H1 (cell line): ENCODE results near the gene RAB11A. TPM values are rescaled to one million over a fixed set of nuclear protein-coding genes. Genes with fewer than 3 reads are reported as not detected.
A peak's percentile ranks its signal among the peaks of the same experiment; 100 is the strongest.

ENCODE experiments used
- CTCF ChIA-PET: fragments of 300-600 bp; sonication (Branson Sonifier 250); formaldehyde crosslinking; loops from one replicate; lab custom pipeline; 2021; ENCODE audit not compliant: partially characterized antibody; lab: Charles Lee
- POLR2A ChIA-PET: fragments of 300-600 bp; sonication (Branson Sonifier 250); formaldehyde crosslinking; loops from one replicate; lab custom pipeline; 2021; ENCODE audit warnings: inconsistent platforms; ENCODE audit not compliant: partially characterized antibody; lab: Charles Lee
- DNase-seq, 2 experiments: peaks; one replicate each; pipeline versions ENCODE4 v3.0.0 to v3.0.0-alpha.2; 2010 to 2022; ENCODE audit warnings: low spot score in 2 of 2, low read depth in 1 of 2, mixed read lengths in 1 of 2
- FAIRE-seq: peaks from 2 replicates; lab custom pipeline; 2011; peaks lifted over from hg19 to GRCh38; lab: Jason Lieb, UNC
- H2AFZ ChIP-seq: 2 replicates; pipeline ENCODE4 v1.8.1; 2012; ENCODE audit warnings: low read length, inconsistent platforms
- H2AK5ac ChIP-seq: 2 replicates; pipeline ENCODE4 v1.6.1; 2013; ENCODE audit warnings: low read depth, low read length
- H2BK120ac ChIP-seq: replicated peaks from 2 replicates; pipeline ENCODE3; 2013; ENCODE audit warnings: low read depth, low read length, inconsistent platforms
- H2BK12ac ChIP-seq: 2 replicates; pipeline ENCODE4 v1.6.1; 2013; ENCODE audit warnings: low read depth, low read length
- H2BK15ac ChIP-seq: 2 replicates; pipeline ENCODE4 v1.6.1; 2013; ENCODE audit warnings: low read length
- H2BK20ac ChIP-seq: 2 replicates; pipeline ENCODE4 v1.6.1; 2013; ENCODE audit warnings: low read length
- H2BK5ac ChIP-seq: 2 replicates; pipeline ENCODE4 v1.6.1; 2013; ENCODE audit warnings: low read depth, low read length
- H3K14ac ChIP-seq: 2 replicates; pipeline ENCODE4 v1.6.1; 2013; ENCODE audit warnings: inconsistent platforms; ENCODE audit not compliant: insufficient read length
- H3K18ac ChIP-seq: 2 replicates; pipeline ENCODE4 v1.6.1; 2013; ENCODE audit warnings: low read length; ENCODE audit errors: extremely low read depth
- H3K23ac ChIP-seq: 2 replicates; pipeline ENCODE4 v1.6.1; 2013; ENCODE audit warnings: inconsistent platforms; ENCODE audit not compliant: insufficient read length
- H3K23me2 ChIP-seq: 2 replicates; pipeline ENCODE4 v1.6.1; 2013; ENCODE audit warnings: low read depth, low read length
- H3K27ac ChIP-seq: 2 replicates; pipeline ENCODE4 v1.6.1; 2011; ENCODE audit warnings: low read depth, low read length, inconsistent platforms
- H3K27me3 ChIP-seq, 4 experiments: replicated peaks in 1 of 4; 1 replicate in 1 of 4; 2 replicates in 3 of 4; pipeline versions ENCODE4 v1.6.1 to v1.8.1; 2011 to 2013; ENCODE audit warnings: low read length in 3 of 4, mild to moderate bottlenecking in 3 of 4, inconsistent platforms in 2 of 4, mixed read lengths in 2 of 4, moderate library complexity in 1 of 4; ENCODE audit not compliant: control insufficient read depth in 3 of 4, insufficient read depth in 3 of 4; ENCODE audit errors: extremely low read depth in 1 of 4
- H3K36me3 ChIP-seq, 4 experiments: 2 replicates each; pipeline versions ENCODE4 v1.6.1 to v1.8.1; 2011 to 2013; ENCODE audit warnings: mild to moderate bottlenecking in 4 of 4, low read length in 3 of 4, moderate library complexity in 2 of 4, control low read depth in 1 of 4, inconsistent platforms in 1 of 4; ENCODE audit not compliant: insufficient read depth in 4 of 4, control insufficient read depth in 2 of 4
- H3K4ac ChIP-seq: replicated peaks from 2 replicates; pipeline ENCODE3; 2013; ENCODE audit warnings: low read length, low read depth, mixed read lengths, inconsistent platforms; ENCODE audit not compliant: insufficient read length
- H3K4me1 ChIP-seq, 4 experiments: replicated peaks in 1 of 4; 1 replicate in 1 of 4; 2 replicates in 3 of 4; pipeline versions ENCODE4 v1.6.1 to v1.8.1; 2011 to 2013; ENCODE audit warnings: low read length in 3 of 4, inconsistent platforms in 2 of 4, mixed read lengths in 1 of 4; ENCODE audit not compliant: insufficient read depth in 4 of 4, control insufficient read depth in 3 of 4
- H3K4me2 ChIP-seq, 2 experiments: 2 replicates each; pipeline versions ENCODE4 v1.6.1 to v1.8.1; 2011 to 2013; ENCODE audit warnings: low read depth in 2 of 2, low read length in 2 of 2, control low read depth in 1 of 2, inconsistent platforms in 1 of 2, mild to moderate bottlenecking in 1 of 2; ENCODE audit not compliant: insufficient read depth in 1 of 2
- H3K4me3 ChIP-seq, 4 experiments: fragments of 200-600, 300-600 bp in 1 of 4; sonication (generic), shearing (Covaris generic), sonication (Bioruptor Twin) in 1 of 4; 2 replicates each; pipeline versions ENCODE4 v1.5.1 to v1.8.1; 2011 to 2016; ENCODE audit warnings: low read length in 4 of 4, low read depth in 3 of 4, control low read depth in 2 of 4, inconsistent platforms in 2 of 4, mild to moderate bottlenecking in 2 of 4, mixed read lengths in 1 of 4, moderate library complexity in 1 of 4; ENCODE audit not compliant: insufficient read depth in 2 of 4; ENCODE audit errors: extremely low read depth in 1 of 4
- H3K56ac ChIP-seq: replicated peaks from 2 replicates; pipeline ENCODE3; 2013; ENCODE audit warnings: low read depth, mild to moderate bottlenecking, mixed read lengths, low read length, inconsistent platforms; ENCODE audit not compliant: insufficient read length
- H3K79me1 ChIP-seq: 2 replicates; pipeline ENCODE4 v1.6.1; 2013; ENCODE audit warnings: low read depth, low read length, control low read depth
- H3K79me2 ChIP-seq, 2 experiments: 2 replicates each; pipeline versions ENCODE4 v1.6.1 to v1.8.1; 2012 to 2013; ENCODE audit warnings: low read length in 2 of 2, mild to moderate bottlenecking in 2 of 2, inconsistent platforms in 1 of 2; ENCODE audit not compliant: insufficient read depth in 2 of 2, control insufficient read depth in 1 of 2
- H3K9ac ChIP-seq, 4 experiments: replicated peaks in 1 of 4; 1 replicate in 1 of 4; 2 replicates in 3 of 4; pipeline versions ENCODE4 v1.6.1 to v1.8.1; 2011 to 2013; ENCODE audit warnings: low read depth in 3 of 4, low read length in 3 of 4, control low read depth in 2 of 4, mild to moderate bottlenecking in 2 of 4, moderate library complexity in 2 of 4, inconsistent platforms in 1 of 4; ENCODE audit errors: extremely low read depth in 1 of 4
- H3K9me3 ChIP-seq, 2 experiments: 2 replicates each; pipeline versions ENCODE4 v1.6.1 to v1.8.1; 2012 to 2013; ENCODE audit warnings: mild to moderate bottlenecking in 2 of 2, moderate library complexity in 2 of 2, control low read depth in 1 of 2, inconsistent platforms in 1 of 2, low read depth in 1 of 2, low read length in 1 of 2, mixed read lengths in 1 of 2; ENCODE audit not compliant: insufficient read depth in 2 of 2
- H4K20me1 ChIP-seq, 2 experiments: replicated peaks in 1 of 2; 2 replicates each; pipeline versions ENCODE3 to v1.8.1; 2011 to 2013; ENCODE audit warnings: inconsistent platforms in 2 of 2, low read length in 2 of 2, mild to moderate bottlenecking in 1 of 2; ENCODE audit not compliant: insufficient read depth in 2 of 2, control insufficient read depth in 1 of 2
- H4K5ac ChIP-seq: 2 replicates; pipeline ENCODE4 v1.6.1; 2013; ENCODE audit warnings: low read length, low read depth, mixed read lengths, inconsistent platforms; ENCODE audit not compliant: insufficient read length
- H4K8ac ChIP-seq: 2 replicates; pipeline ENCODE4 v1.8.0; 2013; ENCODE audit warnings: mild to moderate bottlenecking, moderate library complexity, low read length, inconsistent platforms; ENCODE audit not compliant: insufficient read depth; ENCODE audit errors: extremely low read depth
- H4K91ac ChIP-seq: replicated peaks from 2 replicates; pipeline ENCODE3; 2013; ENCODE audit warnings: low read length, mixed read lengths, inconsistent platforms; ENCODE audit not compliant: insufficient read length
- CEBPB ChIP-seq: IDR thresholded peaks from 2 replicates; pipeline ENCODE4 v1.6.1; 2012; ENCODE audit warnings: low read depth, low read length
- RFX5 ChIP-seq: IDR thresholded peaks from 2 replicates; pipeline ENCODE4 v1.6.1; 2011; ENCODE audit warnings: low read depth, low read length, improper control_type of control experiment, borderline replicate concordance
- WGBS, 2 experiments: shearing (Covaris generic) in 1 of 2; methylation state at CpG; one replicate each; pipeline versions ENCODE4 v1.1.6 to v1.1.7; 2013 to 2015; ENCODE audit warnings: low lambda C conversion rate in 2 of 2, mixed read lengths in 2 of 2, inconsistent platforms in 1 of 2, low coverage in 1 of 2, missing lambda C conversion rate in 1 of 2; ENCODE audit not compliant: insufficient replicate concordance in 2 of 2, insufficient coverage in 1 of 2, insufficient read length in 1 of 2; ENCODE audit errors: extremely low coverage in 1 of 2, missing lambda C conversion rate in 1 of 2; 5-methylcytosine and 5-hydroxymethylcytosine counted together
- polyA plus RNA-seq, 7 experiments: library from polyadenylated mRNA; depleted of rRNA in 3 of 7; stranded (reverse) in 5 of 7; unstranded in 2 of 7; fragments of >200 nt in 5 of 7; fragments of 200-250 nt in 2 of 7; gene quantifications; 1 replicate in 5 of 7; 2 replicates in 1 of 7; 4 replicates in 1 of 7; pipeline versions ENCODE4 v1.2.1 to v1.2.3, GENCODE V29; 2011 to 2013; ENCODE audit warnings: missing spikeins in 2 of 7, mixed read lengths in 2 of 7
- total RNA-seq: library from RNA; stranded (reverse); fragmentation: NEBNext Ultra II Directional; extraction: Animal tissue kit (Norgen Biotek cat#: 25700); gene quantifications from 2 replicates; pipeline ENCODE4 v1.2.1, GENCODE V29; 2021

The RAB11A gene
- total and polyA plus RNA-seq, 2 of the 8 experiments (the other 6 are each of a cell fraction or from before 2014, with no cell fraction given) = 211 to 254 TPM

DNA sequence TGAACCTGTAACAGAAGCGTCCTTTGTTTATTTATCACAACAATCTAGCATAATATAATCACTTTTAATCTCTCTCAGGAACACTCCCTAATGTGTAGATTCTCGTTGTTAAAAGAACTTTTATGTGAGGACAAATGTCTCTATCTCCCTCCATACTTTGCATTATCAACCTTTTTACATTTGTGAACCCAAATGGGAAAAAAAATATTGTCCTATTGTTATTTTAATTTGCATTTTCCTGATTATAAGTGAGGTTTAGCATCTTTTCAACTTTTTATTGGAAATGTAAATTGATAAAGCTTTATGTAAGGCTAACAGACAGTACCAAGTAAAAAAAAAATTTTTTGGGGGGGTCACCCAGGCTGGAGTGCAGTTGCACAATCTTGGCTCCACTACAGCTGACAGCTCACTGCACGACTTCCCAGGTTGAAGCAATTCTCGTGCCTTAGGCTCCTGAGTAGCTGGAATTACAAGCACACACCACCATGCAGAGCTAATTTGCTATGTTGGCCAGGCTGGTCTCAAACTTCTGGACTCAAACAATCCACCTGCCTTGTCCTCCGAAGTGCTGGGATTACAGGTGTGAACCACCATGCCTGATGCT, 44.2 kb upstream of the RAB11A start:
- H2BK12ac ChIP-seq = peak overlapping the region; percentile 56; the same call in 1 of the 2 replicates
- no peak overlapping the region; the same call in 1 of the 2 replicates for H4K8ac ChIP-seq
- CTCF ChIA-PET = interaction anchor here (0.6 to 4.0 kb wide), 17 partner anchors 9 to 246 kb away, joined by 3 to 43 read pairs (median 6); partner anchors contain the start of genes RAB11A and SLC24A1
- no peaks in the 10 kb centered on the region for H3K23me2 ChIP-seq
- no peaks in the 10 kb centered on the region for H3K36me3 ChIP-seq
- H2BK120ac ChIP-seq = no peak overlapping the region
- H3K27ac ChIP-seq = no peak overlapping the region
- no peaks in the 10 kb centered on the region for H3K79me1 ChIP-seq
- 78% methylated on average over 5 of the region's 5 CpGs; no CpG with 5 or more reads in 1 of the 2 experiments for WGBS, 2 experiments
- H4K91ac ChIP-seq = no peak overlapping the region
- H3K4me2 ChIP-seq = no peak overlapping the region
- no peak overlapping the region for H4K5ac ChIP-seq
- no peak overlapping the region for H3K23ac ChIP-seq
- no peaks in the 10 kb centered on the region for H4K20me1 ChIP-seq
- TF ChIP-seq CEBPB (peak; percentile 52), RFX5 (no peak)
- no peak for FAIRE-seq
- no peak overlapping the region for H2BK5ac ChIP-seq
- H3K4me1 ChIP-seq = peaks cover 0 to 6% (median 4%) of the 10 kb centered on the region in 4 experiments; a peak in 4 of 7 replicates
- H2BK15ac ChIP-seq = no peak overlapping the region; the same call in 1 of the 2 replicates
- H3K18ac ChIP-seq = no peak overlapping the region
- no peak overlapping the region for H2AFZ ChIP-seq
- H3K4me3 ChIP-seq = no peak overlapping the region
- no peak for DNase-seq
- no peak overlapping the region for H3K4ac ChIP-seq
- H3K79me2 ChIP-seq = no peaks in the 10 kb centered on the region
- no peak overlapping the region for H2AK5ac ChIP-seq
- H2BK20ac ChIP-seq = no peak overlapping the region
- H3K56ac ChIP-seq = no peak overlapping the region
- POLR2A ChIA-PET = interaction anchor here (0.7 kb wide), 1 partner anchor 12 kb away, joined by 3 read pairs; no protein-coding TSS in a partner anchor
- H3K9ac ChIP-seq = no peak overlapping the region
- H3K14ac ChIP-seq = no peak overlapping the region
- no peaks in the 10 kb centered on the region for H3K27me3 ChIP-seq
- no peaks in the 10 kb centered on the region for H3K9me3 ChIP-seq
